ENCODE data around the gene SCARB1.

Gene SCARB1

GRCh38 chr12:124754949-124755800, 108.5 kb downstream of the SCARB1 start:
- intact Hi-C loops (cut with micrococcal nuclease), result loop anchor here (1.0 kb wide), 1 partner anchor 42 kb away; no protein-coding TSS in a partner anchor
- peaks cover 96% of the 10 kb centered on the region for H3K4me1 Mint-ChIP-seq (ENCODE audit: low read depth)
- H3K27ac Mint-ChIP-seq, result peak overlapping the region; percentile 86
- H3K9me3 Mint-ChIP-seq, result peaks cover 19% of the 10 kb centered on the region
- peak overlapping the region; percentile 54 for H3K4me3 Mint-ChIP-seq
- peaks cover 3% of the 10 kb centered on the region for H3K27me3 Mint-ChIP-seq
- peaks cover 25% of the 10 kb centered on the region for H3K36me3 Mint-ChIP-seq (ENCODE audit: low read depth)

GRCh38 chr12:124754491-124754890, 109.2 kb downstream of the SCARB1 start:
- no peak overlapping the region for H3K4me3 Mint-ChIP-seq
- peaks cover 25% of the 10 kb centered on the region for H3K36me3 Mint-ChIP-seq (ENCODE audit: low read depth)
- peak overlapping the region; percentile 86 for H3K27ac Mint-ChIP-seq
- H3K4me1 Mint-ChIP-seq (ENCODE audit: low read depth), result peaks cover 93% of the 10 kb centered on the region
- peaks cover 19% of the 10 kb centered on the region for H3K9me3 Mint-ChIP-seq
- H3K27me3 Mint-ChIP-seq, result peaks cover 3% of the 10 kb centered on the region
- intact Hi-C loops (cut with micrococcal nuclease), result no loop called here

GRCh38 chr12:124753993-124754392, 109.7 kb downstream of the SCARB1 start:
- no peak overlapping the region for H3K4me3 Mint-ChIP-seq
- intact Hi-C loops (cut with micrococcal nuclease), result no loop called here
- H3K27ac Mint-ChIP-seq, result peak overlapping the region; percentile 86
- no peaks in the 10 kb centered on the region for H3K27me3 Mint-ChIP-seq
- peaks cover 25% of the 10 kb centered on the region for H3K36me3 Mint-ChIP-seq (ENCODE audit: low read depth)
- H3K9me3 Mint-ChIP-seq, result peaks cover 19% of the 10 kb centered on the region
- H3K4me1 Mint-ChIP-seq (ENCODE audit: low read depth), result peaks cover 88% of the 10 kb centered on the region

DNA sequence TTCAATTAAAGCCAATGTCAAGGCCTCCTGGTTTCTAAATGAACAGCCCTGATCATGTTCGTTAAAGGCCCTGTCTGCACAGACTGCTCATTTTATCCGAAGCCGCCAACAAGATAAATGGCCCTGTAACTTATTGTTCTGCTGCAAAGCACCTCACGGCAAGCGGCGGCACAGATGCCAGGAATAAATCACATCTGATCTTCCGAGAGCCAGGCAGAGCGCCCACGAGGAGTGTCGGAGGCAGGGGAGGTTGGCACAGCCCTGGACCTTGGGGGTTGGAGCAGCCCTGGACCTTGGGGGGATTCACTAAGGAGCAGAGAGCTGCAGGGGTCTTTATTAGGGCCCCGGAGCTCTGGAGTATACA, 110.5 kb downstream of the SCARB1 start:
- Mint-ChIP-seq H3K27me3 (no peaks in the 10 kb centered on the region), H3K36me3 (ENCODE audit: low read depth) (peaks cover 25% of the 10 kb centered on the region), H3K4me3 (no peak overlapping the region), H3K4me1 (ENCODE audit: low read depth) (peaks cover 80% of the 10 kb centered on the region), H3K9me3 (peaks cover 19% of the 10 kb centered on the region), H3K27ac (peak overlapping the region; percentile 82)
- intact Hi-C loops (cut with micrococcal nuclease), result no loop called here

DNA sequence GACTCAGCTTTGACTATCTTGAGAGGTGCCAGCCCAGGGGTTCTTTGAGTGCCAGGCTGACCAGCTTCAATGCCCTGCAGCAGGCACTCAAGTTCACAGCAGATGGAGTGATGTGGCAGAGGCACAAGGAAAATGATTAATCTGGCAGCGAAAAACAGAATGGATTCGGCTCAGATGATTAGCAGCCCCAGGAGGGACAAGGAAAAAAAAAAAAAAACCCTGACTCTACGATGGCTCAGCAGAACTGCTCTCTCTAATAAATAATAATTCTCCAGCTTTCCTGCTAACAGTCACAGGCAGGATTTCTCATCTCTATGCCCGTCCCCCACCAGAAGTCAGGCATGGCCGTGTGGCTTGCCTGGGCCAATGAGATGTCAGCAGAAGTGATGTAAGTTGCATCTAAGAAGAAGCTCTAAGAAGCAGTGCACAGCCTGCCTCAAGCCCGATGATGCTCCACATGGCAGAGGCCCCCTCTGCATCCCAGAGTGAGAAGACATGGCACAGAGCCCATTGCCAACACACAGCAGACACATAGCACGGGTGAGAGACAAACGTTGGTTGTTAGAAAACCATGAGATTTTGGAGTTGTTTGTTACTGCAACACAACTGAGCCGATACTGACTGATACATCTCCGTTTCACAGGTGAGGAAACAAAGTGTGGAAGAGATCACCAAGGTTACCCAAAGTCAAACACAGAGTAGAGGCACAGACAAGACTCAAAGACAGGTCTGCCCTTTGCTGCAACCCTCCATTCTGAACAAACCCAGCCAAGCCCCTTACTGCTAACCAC, 111.0 kb downstream of the SCARB1 start:
- H3K4me3 Mint-ChIP-seq, result no peak overlapping the region
- H3K4me1 Mint-ChIP-seq (ENCODE audit: low read depth), result peaks cover 79% of the 10 kb centered on the region
- intact Hi-C loops (cut with micrococcal nuclease), result no loop called here
- H3K9me3 Mint-ChIP-seq, result peaks cover 16% of the 10 kb centered on the region
- peaks cover 22% of the 10 kb centered on the region for H3K36me3 Mint-ChIP-seq (ENCODE audit: low read depth)
- peak overlapping the region; percentile 82 for H3K27ac Mint-ChIP-seq
- peaks cover under 1% of the 10 kb centered on the region for H3K27me3 Mint-ChIP-seq

- H3K4me1 Mint-ChIP-seq (ENCODE audit: low read depth), result peaks cover 79% of the 10 kb centered on the region
- intact Hi-C loops (cut with micrococcal nuclease), result no loop called here
- peaks cover 1% of the 10 kb centered on the region for H3K27me3 Mint-ChIP-seq
- peak overlapping the region; percentile 82 for H3K27ac Mint-ChIP-seq
- H3K36me3 Mint-ChIP-seq (ENCODE audit: low read depth), result peaks cover 14% of the 10 kb centered on the region
- H3K4me3 Mint-ChIP-seq, result no peak overlapping the region
- H3K9me3 Mint-ChIP-seq, result peaks cover 8% of the 10 kb centered on the region
Observed at GRCh38 chr12:124751654-124752355, 111.9 kb downstream of the SCARB1 start.

DNA sequence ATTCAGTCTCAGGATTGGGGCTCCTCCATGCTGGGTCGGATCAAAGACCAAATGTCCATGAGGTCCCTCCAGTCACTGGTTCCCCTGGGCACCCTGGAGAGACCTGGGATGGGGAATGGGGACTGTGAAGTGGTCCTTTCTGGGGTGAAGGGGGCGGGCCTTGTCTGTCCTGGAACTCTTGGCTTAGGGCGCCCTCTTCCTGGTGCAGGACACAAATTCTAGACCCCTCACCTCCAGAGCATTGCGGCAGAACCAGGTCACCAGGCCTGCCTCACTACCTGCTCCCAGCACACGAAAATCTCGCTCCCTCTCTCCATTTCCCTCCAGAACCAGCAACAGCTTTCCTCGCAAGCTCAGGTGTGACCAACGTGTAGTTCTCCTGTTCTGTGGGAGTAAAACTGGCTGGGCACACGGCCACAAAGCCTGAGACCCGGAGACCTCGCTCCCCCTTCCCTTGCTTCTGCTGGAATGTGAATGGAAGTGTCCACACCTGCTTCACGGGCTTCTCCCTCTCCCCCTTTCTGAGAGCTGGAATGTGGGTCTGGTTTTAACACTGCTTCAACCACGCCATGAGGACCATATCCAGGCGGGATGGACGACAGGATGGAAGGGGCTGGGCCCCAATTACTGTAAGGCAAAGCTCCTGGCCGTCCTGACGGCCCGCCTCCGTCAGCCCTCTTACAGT, 112.7 kb downstream of the SCARB1 start:
- H3K27me3 Mint-ChIP-seq, result peaks cover 1% of the 10 kb centered on the region
- H3K9me3 Mint-ChIP-seq, result peaks cover 8% of the 10 kb centered on the region
- H3K27ac Mint-ChIP-seq, result peak overlapping the region; percentile 82
- peaks cover 79% of the 10 kb centered on the region for H3K4me1 Mint-ChIP-seq (ENCODE audit: low read depth)
- peaks cover 14% of the 10 kb centered on the region for H3K36me3 Mint-ChIP-seq (ENCODE audit: low read depth)
- H3K4me3 Mint-ChIP-seq, result no peak overlapping the region
- intact Hi-C loops (cut with micrococcal nuclease), result no loop called here

DNA sequence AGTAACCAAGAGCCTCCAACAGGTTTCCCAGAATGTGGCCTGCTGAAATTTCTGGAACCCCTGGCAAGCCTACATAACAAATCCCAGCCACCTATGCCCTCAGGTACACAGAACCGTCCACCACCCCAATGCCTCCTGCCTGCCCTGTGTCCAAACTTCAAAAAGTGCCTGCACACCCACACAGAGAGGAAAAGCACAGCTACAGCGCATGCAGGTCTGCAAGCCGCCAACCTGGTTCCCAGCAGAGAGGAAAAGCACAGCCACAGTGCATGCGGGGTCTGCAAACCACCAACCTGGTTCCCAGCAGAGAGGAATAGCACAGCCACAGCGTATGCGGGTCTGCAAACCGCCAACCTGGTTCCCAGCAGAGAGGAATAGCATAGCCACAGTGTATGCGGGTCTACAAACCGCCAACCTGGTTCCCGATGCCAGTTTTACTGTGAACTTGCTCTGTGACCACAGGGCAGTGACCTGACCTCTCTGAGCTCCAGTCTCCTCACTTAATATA, 113.5 kb downstream of the SCARB1 start:
- H3K27me3 Mint-ChIP-seq, result peaks cover 1% of the 10 kb centered on the region
- peaks cover 8% of the 10 kb centered on the region for H3K9me3 Mint-ChIP-seq
- intact Hi-C loops (cut with micrococcal nuclease), result no loop called here
- H3K27ac Mint-ChIP-seq, result peak overlapping the region; percentile 82
- H3K4me1 Mint-ChIP-seq (ENCODE audit: low read depth), result peaks cover 79% of the 10 kb centered on the region
- H3K4me3 Mint-ChIP-seq, result no peak overlapping the region
- H3K36me3 Mint-ChIP-seq (ENCODE audit: low read depth), result peaks cover 14% of the 10 kb centered on the region

DNA sequence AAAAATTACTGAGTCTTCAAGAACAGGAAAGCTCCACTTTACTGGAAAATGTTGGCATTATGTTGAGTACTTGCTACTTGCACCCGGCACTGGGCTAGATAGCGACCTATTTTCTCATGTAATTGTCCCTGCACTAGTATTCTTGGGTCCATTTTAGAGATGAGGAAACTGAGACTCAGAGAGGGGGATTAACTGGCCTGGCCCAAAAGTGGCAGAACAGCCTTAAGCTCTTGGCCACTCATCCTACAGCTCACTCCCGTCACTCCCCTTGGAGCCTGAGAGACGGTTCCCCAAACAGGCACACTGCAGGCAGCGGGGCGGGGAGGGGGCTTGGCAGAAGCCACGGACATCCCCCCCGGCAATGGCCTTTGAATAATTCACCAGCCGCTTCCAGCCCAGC, 113.9 kb downstream of the SCARB1 start:
- Mint-ChIP-seq H3K4me3 (no peak overlapping the region), H3K9me3 (peaks cover 8% of the 10 kb centered on the region), H3K27ac (peak overlapping the region; percentile 82), H3K27me3 (peaks cover 1% of the 10 kb centered on the region), H3K36me3 (ENCODE audit: low read depth) (peaks cover 14% of the 10 kb centered on the region), H3K4me1 (ENCODE audit: low read depth) (peaks cover 77% of the 10 kb centered on the region)
- intact Hi-C loops (cut with micrococcal nuclease), result no loop called here

DNA sequence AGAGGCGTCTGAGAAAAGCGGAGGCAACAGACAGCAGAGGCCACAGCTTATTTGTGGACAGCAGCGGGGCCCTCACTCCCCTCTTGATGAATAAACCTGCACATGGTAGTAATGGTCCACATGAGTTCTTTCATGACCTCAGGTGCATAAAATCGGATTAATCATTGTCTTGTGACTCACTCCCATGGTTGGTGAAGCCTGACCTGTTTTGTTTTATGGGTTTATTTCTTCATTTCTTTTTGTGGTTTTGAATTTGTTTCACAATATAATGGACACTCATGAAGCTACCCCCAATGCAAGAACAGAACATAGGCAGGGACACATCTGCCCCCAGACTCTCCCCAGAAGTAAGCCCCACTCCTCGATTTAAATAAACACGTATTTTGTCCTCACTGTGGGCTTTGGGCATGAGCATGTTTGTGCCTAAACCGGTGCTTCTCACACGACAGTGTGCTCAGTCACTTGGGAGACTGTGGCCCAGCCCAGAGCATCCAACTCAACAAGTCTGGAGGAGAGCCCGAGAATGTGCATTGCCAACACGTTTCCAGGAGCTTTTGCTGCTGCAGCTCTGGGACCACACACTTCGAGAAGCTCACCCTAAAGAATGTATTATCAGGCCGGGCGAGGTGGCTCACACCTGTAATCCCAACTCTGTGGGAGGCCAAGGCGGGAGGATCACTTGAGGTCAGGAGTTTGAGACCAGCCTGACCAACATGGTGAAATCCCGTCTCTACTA, 116.1 kb downstream of the SCARB1 start:
- peaks cover 1% of the 10 kb centered on the region for H3K27me3 Mint-ChIP-seq
- H3K4me1 Mint-ChIP-seq (ENCODE audit: low read depth), result peaks cover 66% of the 10 kb centered on the region
- intact Hi-C loops (cut with micrococcal nuclease), result no loop called here
- H3K36me3 Mint-ChIP-seq (ENCODE audit: low read depth), result peaks cover 2% of the 10 kb centered on the region
- H3K27ac Mint-ChIP-seq, result peak overlapping the region; percentile 84
- peaks cover 3% of the 10 kb centered on the region for H3K9me3 Mint-ChIP-seq
- H3K4me3 Mint-ChIP-seq, result no peak overlapping the region

DNA sequence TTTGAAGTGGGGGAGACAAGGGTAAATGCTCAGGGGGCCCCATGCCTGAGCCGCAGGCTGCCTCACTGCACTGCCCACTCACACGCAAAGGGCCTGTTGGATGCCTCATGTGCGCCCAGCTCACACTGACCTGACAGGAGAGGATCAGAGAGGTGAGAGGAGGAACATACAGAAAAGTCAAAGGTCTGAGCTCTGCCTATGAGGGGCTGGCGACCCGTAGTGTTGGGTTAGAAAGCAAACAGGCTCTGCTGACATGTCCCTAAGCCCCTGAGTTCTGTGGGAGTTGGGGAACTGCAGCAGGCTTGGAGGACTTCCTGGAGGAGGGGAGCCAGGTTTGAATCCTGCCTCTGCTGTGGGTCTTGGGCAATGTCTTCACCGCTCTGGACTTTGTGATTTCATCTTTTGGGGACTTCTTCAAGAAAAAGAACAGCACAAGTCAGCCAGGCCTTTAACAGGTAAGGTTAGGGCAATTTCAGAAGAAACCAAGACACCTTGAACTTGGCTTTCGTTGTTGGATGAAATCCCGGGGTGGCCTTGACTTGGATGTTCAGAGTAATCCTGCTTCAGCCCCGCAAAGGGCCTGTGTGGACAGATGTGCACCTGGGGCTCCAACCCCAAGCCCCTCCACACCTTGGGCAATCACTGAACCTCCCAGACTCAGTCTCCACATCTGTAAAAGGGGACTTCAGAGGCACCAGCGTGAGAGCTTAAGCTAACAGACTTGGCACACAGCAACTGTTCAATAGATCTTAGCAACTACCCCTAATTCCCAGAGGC, 116.8 kb downstream of the SCARB1 start:
- no peaks in the 10 kb centered on the region for H3K9me3 Mint-ChIP-seq
- intact Hi-C loops (cut with micrococcal nuclease), result no loop called here
- peak overlapping the region; percentile 84 for H3K27ac Mint-ChIP-seq
- peaks cover 61% of the 10 kb centered on the region for H3K4me1 Mint-ChIP-seq (ENCODE audit: low read depth)
- no peak overlapping the region for H3K4me3 Mint-ChIP-seq
- peaks cover 1% of the 10 kb centered on the region for H3K27me3 Mint-ChIP-seq
- H3K36me3 Mint-ChIP-seq (ENCODE audit: low read depth), result no peaks in the 10 kb centered on the region

- intact Hi-C loops (cut with micrococcal nuclease), result no loop called here
- H3K36me3 Mint-ChIP-seq (ENCODE audit: low read depth), result no peaks in the 10 kb centered on the region
- peaks cover 1% of the 10 kb centered on the region for H3K27me3 Mint-ChIP-seq
- peak overlapping the region; percentile 84 for H3K27ac Mint-ChIP-seq
- peaks cover 57% of the 10 kb centered on the region for H3K4me1 Mint-ChIP-seq (ENCODE audit: low read depth)
- no peaks in the 10 kb centered on the region for H3K9me3 Mint-ChIP-seq
- H3K4me3 Mint-ChIP-seq, result peak overlapping the region; percentile 43
Observed at GRCh38 chr12:124745891-124746570, 117.6 kb downstream of the SCARB1 start.
